ENCODE data around the gene SPON1.

Gene SPON1

GRCh38 chr11:13966013-13966412 lies 3.5 kb downstream of the SPON1 start:
- H3K36me3 ChIP-seq (ENCODE audit: control insufficient read depth in 1 of 2, insufficient read depth in 2 of 2, low read depth in 1 of 2, low read length in 2 of 2), result no peaks in the 10 kb centered on the region
- no peak overlapping the region for H3K18ac ChIP-seq (ENCODE audit: low read depth in 1 of 2, low read length in 2 of 2)
- no peak overlapping the region for H2BK12ac ChIP-seq (ENCODE audit: low read length in 2 of 2)
- no peak overlapping the region for H3K4ac ChIP-seq (ENCODE audit: low read depth in 1 of 2, low read length in 2 of 2)
- H3K79me1 ChIP-seq (replicated peaks; ENCODE audit: low read length, poor library complexity, severe bottlenecking), result no peaks in the 10 kb centered on the region
- no peaks in the 10 kb centered on the region for H3K9me3 ChIP-seq (ENCODE audit: control insufficient read depth, low read length)
- no peak overlapping the region for H2BK120ac ChIP-seq (ENCODE audit: low read depth, low read length)
- DNase-seq, result no peak
- H3K14ac ChIP-seq (ENCODE audit: low read length in 2 of 2), result no peak overlapping the region
- no peak overlapping the region for H3K4me3 ChIP-seq (ENCODE audit: insufficient read depth in 1 of 2, low read depth in 1 of 2, low read length in 2 of 2)
- H2AFZ ChIP-seq (ENCODE audit: low read depth, low read length), result no peak overlapping the region
- no CpG with 5 or more reads among the region's 3 CpGs for WGBS
- no peak overlapping the region for H4K91ac ChIP-seq (ENCODE audit: low read length)
- H3K4me1 ChIP-seq (ENCODE audit: control insufficient read depth, insufficient read depth, low read depth, low read length), result peaks cover 19% of the 10 kb centered on the region
- no peak overlapping the region for H3K27ac ChIP-seq (ENCODE audit: low read length, poor library complexity, severe bottlenecking)
- no peak overlapping the region for H2BK5ac ChIP-seq (ENCODE audit: low read depth, low read length, poor library complexity, severe bottlenecking)
- no peak overlapping the region for H3K4me2 ChIP-seq (ENCODE audit: low read length, poor library complexity, severe bottlenecking)
- H4K8ac ChIP-seq (ENCODE audit: low read length), result no peak overlapping the region
- H2AK5ac ChIP-seq (ENCODE audit: low read length, severe bottlenecking), result no peak overlapping the region
- no peak overlapping the region for H3K9ac ChIP-seq (ENCODE audit: low read length)
- H3K27me3 ChIP-seq (ENCODE audit: control insufficient read depth in 1 of 2, insufficient read depth in 1 of 2, low read length in 2 of 2), result peaks cover 3 to 76% of the 10 kb centered on the region in 2 experiments
- no peak overlapping the region for H2BK15ac ChIP-seq (ENCODE audit: low read depth, poor library complexity, severe bottlenecking)
- no peak overlapping the region for H3K23ac ChIP-seq (ENCODE audit: low read length in 2 of 2)

- Histone ChIP-seq H4K91ac (ENCODE audit: low read length) (no peak overlapping the region), H3K18ac (ENCODE audit: low read depth in 1 of 2, low read length in 2 of 2) (no peak overlapping the region), H3K9me3 (ENCODE audit: control insufficient read depth, low read length) (no peaks in the 10 kb centered on the region), H2AK5ac (ENCODE audit: low read length, severe bottlenecking) (no peak overlapping the region), H3K23ac (ENCODE audit: low read length in 2 of 2) (no peak overlapping the region), H2BK5ac (ENCODE audit: low read depth, low read length, poor library complexity, severe bottlenecking) (no peak overlapping the region), H3K4me2 (ENCODE audit: low read length, poor library complexity, severe bottlenecking) (no peak overlapping the region), H3K4me3 (ENCODE audit: insufficient read depth in 1 of 2, low read depth in 1 of 2, low read length in 2 of 2) (no peak overlapping the region), H2AFZ (ENCODE audit: low read depth, low read length) (no peak overlapping the region), H2BK15ac (ENCODE audit: low read depth, poor library complexity, severe bottlenecking) (no peak overlapping the region), H3K27ac (ENCODE audit: low read length, poor library complexity, severe bottlenecking) (no peak overlapping the region), H3K9ac (ENCODE audit: low read length) (no peak overlapping the region), H3K36me3 (ENCODE audit: control insufficient read depth in 1 of 2, insufficient read depth in 2 of 2, low read depth in 1 of 2, low read length in 2 of 2) (no peaks in the 10 kb centered on the region), H3K27me3 (ENCODE audit: control insufficient read depth in 1 of 2, insufficient read depth in 1 of 2, low read length in 2 of 2) (peaks cover 3 to 71% of the 10 kb centered on the region in 2 experiments), H2BK12ac (ENCODE audit: low read length in 2 of 2) (no peak overlapping the region), H3K79me1 (replicated peaks; ENCODE audit: low read length, poor library complexity, severe bottlenecking) (no peaks in the 10 kb centered on the region), H3K14ac (ENCODE audit: low read length in 2 of 2) (no peak overlapping the region), H3K4me1 (ENCODE audit: control insufficient read depth, insufficient read depth, low read depth, low read length) (peaks cover 19% of the 10 kb centered on the region), H3K4ac (ENCODE audit: low read depth in 1 of 2, low read length in 2 of 2) (no peak overlapping the region), H2BK120ac (ENCODE audit: low read depth, low read length) (no peak overlapping the region), H4K8ac (ENCODE audit: low read length) (no peak overlapping the region)
- no CpG with 5 or more reads among the region's 1 CpG for WGBS
- no peak for DNase-seq
These were observed 4.0 kb downstream of the SPON1 start for GRCh38 chr11:13966486-13966885.

- H3K27ac ChIP-seq (ENCODE audit: low read length, poor library complexity, severe bottlenecking), result no peak overlapping the region
- no peaks in the 10 kb centered on the region for H3K79me1 ChIP-seq (replicated peaks; ENCODE audit: low read length, poor library complexity, severe bottlenecking)
- no peak overlapping the region for H3K4me3 ChIP-seq (ENCODE audit: insufficient read depth in 1 of 2, low read depth in 1 of 2, low read length in 2 of 2)
- H2BK5ac ChIP-seq (ENCODE audit: low read depth, low read length, poor library complexity, severe bottlenecking), result no peak overlapping the region
- H4K8ac ChIP-seq (ENCODE audit: low read length), result no peak overlapping the region
- H4K91ac ChIP-seq (ENCODE audit: low read length), result no peak overlapping the region
- no peak overlapping the region for H2BK12ac ChIP-seq (ENCODE audit: low read length in 2 of 2)
- no peak overlapping the region for H3K18ac ChIP-seq (ENCODE audit: low read depth in 1 of 2, low read length in 2 of 2)
- H3K4me2 ChIP-seq (ENCODE audit: low read length, poor library complexity, severe bottlenecking), result no peak overlapping the region
- no peak overlapping the region for H2AK5ac ChIP-seq (ENCODE audit: low read length, severe bottlenecking)
- H3K27me3 ChIP-seq (ENCODE audit: control insufficient read depth in 1 of 2, insufficient read depth in 1 of 2, low read length in 2 of 2), result peaks cover 0 to 51% of the 10 kb centered on the region in 2 experiments
- H3K23ac ChIP-seq (ENCODE audit: low read length in 2 of 2), result no peak overlapping the region
- H3K4me1 ChIP-seq (ENCODE audit: control insufficient read depth, insufficient read depth, low read depth, low read length), result no peaks in the 10 kb centered on the region
- no peak overlapping the region for H2BK15ac ChIP-seq (ENCODE audit: low read depth, poor library complexity, severe bottlenecking)
- no peaks in the 10 kb centered on the region for H3K36me3 ChIP-seq (ENCODE audit: control insufficient read depth in 1 of 2, insufficient read depth in 2 of 2, low read depth in 1 of 2, low read length in 2 of 2)
- no peak for DNase-seq
- no peak overlapping the region for H3K14ac ChIP-seq (ENCODE audit: low read length in 2 of 2)
- 47% methylated on average over 1 of the region's 2 CpGs for WGBS
- no peak overlapping the region for H3K9ac ChIP-seq (ENCODE audit: low read length)
- no peaks in the 10 kb centered on the region for H3K9me3 ChIP-seq (ENCODE audit: control insufficient read depth, low read length)
- H2AFZ ChIP-seq (ENCODE audit: low read depth, low read length), result no peak overlapping the region
- H2BK120ac ChIP-seq (ENCODE audit: low read depth, low read length), result no peak overlapping the region
- H3K4ac ChIP-seq (ENCODE audit: low read depth in 1 of 2, low read length in 2 of 2), result no peak overlapping the region
These were observed 8.5 kb downstream of the SPON1 start for GRCh38 chr11:13970986-13971385.

- Histone ChIP-seq H2AFZ (ENCODE audit: low read depth, low read length) (no peak overlapping the region), H3K23ac (ENCODE audit: low read length in 2 of 2) (no peak overlapping the region), H3K4me3 (ENCODE audit: insufficient read depth in 1 of 2, low read depth in 1 of 2, low read length in 2 of 2) (no peak overlapping the region), H3K18ac (ENCODE audit: low read depth in 1 of 2, low read length in 2 of 2) (no peak overlapping the region), H2BK12ac (ENCODE audit: low read length in 2 of 2) (no peak overlapping the region), H3K4me2 (ENCODE audit: low read length, poor library complexity, severe bottlenecking) (no peak overlapping the region), H3K9ac (ENCODE audit: low read length) (no peak overlapping the region), H4K8ac (ENCODE audit: low read length) (no peak overlapping the region), H3K79me1 (replicated peaks; ENCODE audit: low read length, poor library complexity, severe bottlenecking) (no peaks in the 10 kb centered on the region), H3K36me3 (ENCODE audit: control insufficient read depth in 1 of 2, insufficient read depth in 2 of 2, low read depth in 1 of 2, low read length in 2 of 2) (no peaks in the 10 kb centered on the region), H3K4me1 (ENCODE audit: control insufficient read depth, insufficient read depth, low read depth, low read length) (no peaks in the 10 kb centered on the region), H3K4ac (ENCODE audit: low read depth in 1 of 2, low read length in 2 of 2) (no peak overlapping the region), H2BK15ac (ENCODE audit: low read depth, poor library complexity, severe bottlenecking) (no peak overlapping the region), H4K91ac (ENCODE audit: low read length) (no peak overlapping the region), H3K14ac (ENCODE audit: low read length in 2 of 2) (no peak overlapping the region), H2BK120ac (ENCODE audit: low read depth, low read length) (no peak overlapping the region), H2AK5ac (ENCODE audit: low read length, severe bottlenecking) (no peak overlapping the region), H2BK5ac (ENCODE audit: low read depth, low read length, poor library complexity, severe bottlenecking) (no peak overlapping the region), H3K9me3 (ENCODE audit: control insufficient read depth, low read length) (no peaks in the 10 kb centered on the region), H3K27me3 (ENCODE audit: control insufficient read depth in 1 of 2, insufficient read depth in 1 of 2, low read length in 2 of 2) (peaks cover 0 to 44% of the 10 kb centered on the region in 2 experiments), H3K27ac (ENCODE audit: low read length, poor library complexity, severe bottlenecking) (no peak overlapping the region)
- 100% methylated on average over 1 of the region's 2 CpGs for WGBS
- no peak for DNase-seq
These were observed 9.8 kb downstream of the SPON1 start for GRCh38 chr11:13972043-13972910.
